Measurements from ENCODE around the gene ECSIT.

GRCh38 chr19:11547929-11548700 is 19.2 kb upstream of the ECSIT start:
- TF ChIP-seq, protein P1, sequence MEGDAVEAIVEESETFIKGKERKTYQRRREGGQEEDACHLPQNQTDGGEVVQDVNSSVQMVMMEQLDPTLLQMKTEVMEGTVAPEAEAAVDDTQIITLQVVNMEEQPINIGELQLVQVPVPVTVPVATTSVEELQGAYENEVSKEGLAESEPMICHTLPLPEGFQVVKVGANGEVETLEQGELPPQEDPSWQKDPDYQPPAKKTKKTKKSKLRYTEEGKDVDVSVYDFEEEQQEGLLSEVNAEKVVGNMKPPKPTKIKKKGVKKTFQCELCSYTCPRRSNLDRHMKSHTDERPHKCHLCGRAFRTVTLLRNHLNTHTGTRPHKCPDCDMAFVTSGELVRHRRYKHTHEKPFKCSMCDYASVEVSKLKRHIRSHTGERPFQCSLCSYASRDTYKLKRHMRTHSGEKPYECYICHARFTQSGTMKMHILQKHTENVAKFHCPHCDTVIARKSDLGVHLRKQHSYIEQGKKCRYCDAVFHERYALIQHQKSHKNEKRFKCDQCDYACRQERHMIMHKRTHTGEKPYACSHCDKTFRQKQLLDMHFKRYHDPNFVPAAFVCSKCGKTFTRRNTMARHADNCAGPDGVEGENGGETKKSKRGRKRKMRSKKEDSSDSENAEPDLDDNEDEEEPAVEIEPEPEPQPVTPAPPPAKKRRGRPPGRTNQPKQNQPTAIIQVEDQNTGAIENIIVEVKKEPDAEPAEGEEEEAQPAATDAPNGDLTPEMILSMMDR (IDR thresholded peaks at IDR 0.05): no peak
- no peak for TF ChIP-seq POLR2A (IDR thresholded peaks at IDR 0.05)
